HUES6 (cell line): Measurements from ENCODE around the gene PNMA8C.
A peak's percentile ranks its signal among the peaks of the same experiment; 100 is the strongest.

Source experiments
- H3K27ac ChIP-seq: 2 replicates; pipeline ENCODE4 v1.7.0; 2013; ENCODE audit warnings: low read depth, mild to moderate bottlenecking, low read length, inconsistent platforms
- H3K27me3 ChIP-seq: 2 replicates; pipeline ENCODE4 v1.6.1; 2013; ENCODE audit warnings: low read length; ENCODE audit not compliant: control insufficient read depth, insufficient read depth
- H3K36me3 ChIP-seq: 2 replicates; pipeline ENCODE4 v1.6.1; 2013; ENCODE audit warnings: low read length; ENCODE audit not compliant: control insufficient read depth, insufficient read depth
- H3K4me1 ChIP-seq: 2 replicates; pipeline ENCODE4 v1.6.1; 2013; ENCODE audit warnings: low read length; ENCODE audit not compliant: control insufficient read depth, insufficient read depth
- H3K4me3 ChIP-seq: 2 replicates; pipeline ENCODE4 v1.5.1; 2013; ENCODE audit warnings: low read depth, low read length
- H3K9ac ChIP-seq: one replicate; pipeline ENCODE4 v1.6.1; 2013; ENCODE audit warnings: mild to moderate bottlenecking, low read length
- H3K9me3 ChIP-seq: 2 replicates; pipeline ENCODE4 v1.6.1; 2013; ENCODE audit warnings: low read depth, low read length; ENCODE audit not compliant: control insufficient read depth, insufficient read depth

Gene PNMA8C

GRCh38 chr19:46411088-46411924, 17.4 kb downstream of the PNMA8C start:
- Histone ChIP-seq H3K27me3 (no peaks in the 10 kb centered on the region), H3K4me1 (peaks cover 30% of the 10 kb centered on the region), H3K4me3 (peak overlapping the region; percentile 91), H3K9ac (peak overlapping the region; percentile 90), H3K36me3 (peaks cover 6% of the 10 kb centered on the region; the same call in 1 of the 2 replicates), H3K27ac (no peak overlapping the region), H3K9me3 (no peaks in the 10 kb centered on the region)

- Histone ChIP-seq H3K4me1 (peaks cover 25% of the 10 kb centered on the region), H3K4me3 (no peak overlapping the region), H3K36me3 (peaks cover 6% of the 10 kb centered on the region; the same call in 1 of the 2 replicates), H3K27ac (no peak overlapping the region), H3K9me3 (no peaks in the 10 kb centered on the region), H3K27me3 (no peaks in the 10 kb centered on the region), H3K9ac (no peak overlapping the region)
Observed at GRCh38 chr19:46410205-46411087, 18.3 kb downstream of the PNMA8C start.

DNA sequence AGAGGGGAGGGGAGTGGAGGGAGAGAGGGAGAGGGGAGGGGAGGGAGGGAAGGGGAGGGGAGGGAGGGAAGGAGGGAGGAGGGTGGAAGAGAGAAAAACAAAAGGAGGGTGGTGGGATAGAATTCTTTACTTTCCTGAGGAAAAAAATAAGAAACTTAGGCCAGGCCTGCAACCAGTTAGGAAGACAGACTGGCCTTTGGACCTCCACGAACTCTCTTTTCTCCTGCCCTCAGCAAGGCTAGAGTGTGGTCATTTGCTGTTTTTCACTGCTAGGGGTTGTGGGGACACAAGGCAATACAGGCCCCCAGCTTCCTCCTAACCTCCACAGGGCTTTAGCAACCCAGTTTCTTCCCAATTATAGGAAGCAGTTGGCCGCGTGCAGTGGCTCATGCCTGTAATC, 19.5 kb downstream of the PNMA8C start:
- Histone ChIP-seq H3K27me3 (peaks cover 9% of the 10 kb centered on the region; the same call in 1 of the 2 replicates), H3K36me3 (peaks cover 6% of the 10 kb centered on the region; the same call in 1 of the 2 replicates), H3K27ac (no peak overlapping the region), H3K4me1 (peaks cover 30% of the 10 kb centered on the region), H3K9me3 (no peaks in the 10 kb centered on the region), H3K9ac (no peak overlapping the region), H3K4me3 (no peak overlapping the region)

GRCh38 chr19:46408664-46409039, 20.1 kb downstream of the PNMA8C start:
- peak overlapping the region; percentile 72 for H3K4me3 ChIP-seq
- H3K9ac ChIP-seq, result peak overlapping the region; percentile 57

GRCh38 chr19:46407856-46408663, 20.7 kb downstream of the PNMA8C start:
- Histone ChIP-seq H3K27me3 (peaks cover 9% of the 10 kb centered on the region; the same call in 1 of the 2 replicates), H3K36me3 (peaks cover 6% of the 10 kb centered on the region; the same call in 1 of the 2 replicates), H3K27ac (no peak overlapping the region), H3K4me3 (peak overlapping the region; percentile 72), H3K9me3 (no peaks in the 10 kb centered on the region), H3K4me1 (peaks cover 31% of the 10 kb centered on the region), H3K9ac (peak overlapping the region; percentile 57)

More at GRCh38 chr19:46408664-46409039, 20.1 kb downstream of the PNMA8C start:
- Histone ChIP-seq H3K36me3 (peaks cover 6% of the 10 kb centered on the region; the same call in 1 of the 2 replicates), H3K4me1 (peaks cover 29% of the 10 kb centered on the region), H3K27me3 (peaks cover 9% of the 10 kb centered on the region; the same call in 1 of the 2 replicates), H3K9me3 (no peaks in the 10 kb centered on the region), H3K27ac (no peak overlapping the region)

DNA sequence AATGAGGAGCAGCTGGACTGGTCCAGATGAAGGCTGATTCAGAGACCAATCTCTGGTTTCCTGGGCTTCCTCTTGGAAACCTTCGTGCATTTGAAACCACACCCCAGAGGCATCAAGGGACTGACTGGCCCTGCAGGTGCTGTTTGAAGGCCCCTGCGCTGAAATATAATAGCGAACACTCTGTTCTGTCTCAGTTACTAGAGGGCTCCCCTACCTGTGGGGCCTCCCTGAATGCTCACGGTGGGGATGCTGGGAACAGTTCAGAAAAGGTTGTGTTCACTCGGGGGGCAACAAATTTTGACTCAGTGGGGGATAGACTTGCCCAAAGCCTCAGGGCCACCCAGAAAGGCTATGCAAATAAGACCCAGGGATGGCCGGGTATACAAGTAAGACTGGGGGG, 21.8 kb downstream of the PNMA8C start:
- no peaks in the 10 kb centered on the region for H3K9me3 ChIP-seq
- peaks cover 6% of the 10 kb centered on the region; the same call in 1 of the 2 replicates for H3K36me3 ChIP-seq
- H3K27ac ChIP-seq, result no peak overlapping the region
- H3K9ac ChIP-seq, result no peak overlapping the region
- no peak overlapping the region for H3K4me3 ChIP-seq
- peaks cover 34% of the 10 kb centered on the region for H3K4me1 ChIP-seq
- peaks cover 9% of the 10 kb centered on the region; the same call in 1 of the 2 replicates for H3K27me3 ChIP-seq

DNA sequence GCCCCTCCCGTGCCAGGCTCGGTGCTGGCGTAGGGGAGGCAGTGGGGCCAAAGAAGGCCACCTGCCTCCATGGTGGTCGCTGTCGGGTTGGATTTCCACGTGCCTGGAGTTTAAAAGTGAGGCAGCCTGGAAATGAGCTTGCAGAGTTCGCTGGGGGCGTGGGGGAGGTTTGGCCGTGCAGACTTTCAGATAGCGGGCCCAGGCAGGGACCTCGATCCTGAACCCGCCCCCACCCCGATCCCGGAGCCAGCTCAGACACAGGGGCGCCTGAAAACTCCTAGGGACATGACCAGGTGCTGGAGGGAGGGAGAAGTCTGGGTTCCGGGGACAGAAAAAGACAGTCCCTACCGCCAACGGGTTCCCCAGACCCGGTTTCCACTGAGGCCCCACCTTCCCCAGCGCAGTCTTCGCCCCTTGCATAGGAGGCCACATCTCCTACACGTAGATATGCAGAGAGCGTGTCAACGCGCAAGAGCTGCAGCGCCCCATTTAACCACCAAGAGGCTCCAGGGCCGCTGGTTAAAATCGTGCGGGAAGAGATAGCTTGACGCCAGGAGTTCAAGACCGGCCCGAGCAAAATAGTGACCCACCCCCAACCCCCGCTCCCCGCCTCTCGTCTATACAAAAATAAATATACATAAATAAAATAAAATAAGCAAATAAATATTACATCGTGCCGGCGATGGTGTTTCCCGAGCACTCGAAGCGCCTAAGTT, 23.8 kb downstream of the PNMA8C start:
- peak overlapping the region; percentile 50 for H3K9ac ChIP-seq
- no peaks in the 10 kb centered on the region for H3K36me3 ChIP-seq
- H3K27me3 ChIP-seq, result peaks cover 9% of the 10 kb centered on the region; the same call in 1 of the 2 replicates
- peak overlapping the region; percentile 60 for H3K4me3 ChIP-seq
- no peak overlapping the region for H3K27ac ChIP-seq
- H3K4me1 ChIP-seq, result peaks cover 32% of the 10 kb centered on the region
- H3K9me3 ChIP-seq, result no peaks in the 10 kb centered on the region

GRCh38 chr19:46404055-46404752, 24.5 kb downstream of the PNMA8C start:
- Histone ChIP-seq H3K27me3 (peaks cover 9% of the 10 kb centered on the region; the same call in 1 of the 2 replicates), H3K9ac (peak overlapping the region; percentile 50), H3K4me3 (peak overlapping the region; percentile 60), H3K27ac (no peak overlapping the region), H3K9me3 (no peaks in the 10 kb centered on the region), H3K4me1 (peaks cover 32% of the 10 kb centered on the region), H3K36me3 (no peaks in the 10 kb centered on the region)

GRCh38 chr19:46402725-46403124, 26.0 kb downstream of the PNMA8C start:
- no peaks in the 10 kb centered on the region for H3K9me3 ChIP-seq
- no peak overlapping the region for H3K27ac ChIP-seq
- peaks cover 23% of the 10 kb centered on the region for H3K4me1 ChIP-seq
- no peak overlapping the region for H3K9ac ChIP-seq
- H3K4me3 ChIP-seq, result no peak overlapping the region
- peaks cover 9% of the 10 kb centered on the region; the same call in 1 of the 2 replicates for H3K27me3 ChIP-seq
- H3K36me3 ChIP-seq, result no peaks in the 10 kb centered on the region
